HG02970 (cell line): ENCODE data around the gene TBC1D20.
A peak's percentile ranks its signal among the peaks of the same experiment; 100 is the strongest.

Experiments used
- ATAC-seq: cut with Tn5 transposase; IDR thresholded peaks from one replicate; pipeline ENCODE4 v1.9.1; 2021; ENCODE audit warnings: mild to moderate bottlenecking, moderate library complexity, moderate number of reproducible peaks; ENCODE audit not compliant: unreplicated experiment, low FRiP score

The TBC1D20 gene

DNA sequence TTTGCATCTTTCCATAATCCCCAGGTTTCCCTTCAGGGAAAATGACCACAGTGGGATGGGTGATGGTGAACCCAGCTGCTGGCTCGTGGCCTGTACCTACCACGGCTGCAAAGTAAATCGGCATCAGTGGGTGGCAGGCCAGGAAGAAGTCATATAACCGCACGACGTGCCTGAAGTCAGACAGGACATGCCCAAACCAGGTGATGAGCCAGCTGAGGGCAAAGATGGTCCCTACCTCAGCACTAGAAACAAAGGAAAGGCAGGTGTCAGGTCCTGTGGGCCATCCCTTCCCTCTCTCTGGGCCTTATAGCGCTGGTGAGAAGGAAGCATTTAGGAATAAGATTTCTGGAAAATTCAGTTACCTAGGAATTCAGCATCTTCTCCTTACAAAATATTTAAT is 22.2 kb downstream of the TBC1D20 start:
- ATAC-seq: no peak

- no peak for ATAC-seq
Measured at GRCh38 chr20:438571-439469, 23.5 kb downstream of the TBC1D20 start.

- no peak for ATAC-seq
Measured at GRCh38 chr20:437787-438486, 24.4 kb downstream of the TBC1D20 start.

DNA sequence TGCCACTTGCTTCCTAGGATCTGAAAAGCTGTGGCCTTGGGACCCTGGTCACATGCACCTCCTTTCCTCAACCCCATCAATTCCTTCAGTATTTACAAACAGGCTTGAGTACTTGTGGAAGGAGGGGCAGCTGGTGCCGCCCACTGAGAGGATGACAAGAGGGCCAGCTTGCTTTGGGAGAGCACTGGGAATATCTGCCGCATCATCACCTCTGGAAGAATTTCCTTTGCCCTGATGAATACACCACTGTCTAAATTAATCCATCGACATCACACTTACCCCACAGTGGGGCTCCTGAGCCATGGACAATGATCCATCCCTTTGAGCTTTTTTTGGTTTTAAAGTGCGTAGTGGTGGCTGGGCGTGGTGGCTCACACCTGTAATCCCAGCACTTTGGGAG is 25.9 kb downstream of the TBC1D20 start:
- no peak for ATAC-seq

DNA sequence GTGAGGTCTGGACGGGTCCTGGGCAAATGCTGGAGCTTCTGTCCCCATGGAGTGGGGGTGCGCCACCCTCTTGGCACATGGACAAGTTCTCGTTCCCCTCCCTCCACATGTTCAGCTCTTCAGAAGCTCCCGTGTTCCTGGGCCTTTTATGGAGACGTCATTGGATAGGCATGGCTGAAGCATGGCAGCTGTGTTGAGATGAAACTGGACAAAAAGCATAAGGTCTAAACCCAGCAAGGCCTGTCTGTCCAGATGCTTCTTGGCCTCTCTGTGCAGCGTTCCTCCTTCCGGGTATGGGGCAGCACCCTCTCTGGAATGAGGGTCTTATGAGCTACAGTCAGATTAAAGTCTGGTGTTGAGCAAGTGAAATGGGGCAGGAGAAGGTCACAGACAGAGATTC is 26.8 kb downstream of the TBC1D20 start:
- no peak for ATAC-seq

DNA sequence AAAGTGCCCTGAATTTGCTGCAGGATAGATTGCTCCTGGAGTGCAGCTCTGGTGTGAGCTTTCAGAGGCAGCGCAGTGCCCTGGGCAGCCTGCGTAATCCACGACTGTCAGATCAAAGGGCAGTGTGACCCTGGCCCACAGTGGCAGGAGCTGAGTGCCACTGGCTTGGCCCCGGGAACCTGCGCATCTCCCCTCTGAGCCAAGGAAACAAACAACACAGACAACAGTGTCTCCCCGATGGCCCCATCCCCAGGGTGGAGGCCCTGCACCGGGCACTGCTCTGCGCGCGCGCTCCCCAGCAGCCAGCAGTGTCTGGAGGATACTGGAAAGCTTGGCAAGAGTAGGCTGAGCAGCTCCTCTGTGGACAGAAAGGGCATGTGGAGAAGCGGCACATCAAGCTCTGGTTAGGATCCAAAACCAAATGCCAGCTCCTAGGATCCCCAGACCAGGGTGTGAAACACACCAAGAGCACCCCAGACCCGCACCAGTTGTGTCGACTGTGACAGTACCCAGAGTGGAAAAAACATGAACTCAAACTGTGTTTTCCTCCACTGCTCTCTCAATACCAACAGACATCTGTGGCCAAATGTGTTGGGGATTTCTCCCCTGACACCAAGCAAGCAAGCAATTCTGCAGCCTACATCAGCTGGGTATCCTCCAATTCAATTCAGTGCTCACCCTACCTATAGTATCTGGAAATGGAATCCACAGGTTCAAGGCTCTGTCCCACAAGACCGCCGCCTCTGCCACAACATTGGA is 27.5 kb downstream of the TBC1D20 start:
- no peak for ATAC-seq

DNA sequence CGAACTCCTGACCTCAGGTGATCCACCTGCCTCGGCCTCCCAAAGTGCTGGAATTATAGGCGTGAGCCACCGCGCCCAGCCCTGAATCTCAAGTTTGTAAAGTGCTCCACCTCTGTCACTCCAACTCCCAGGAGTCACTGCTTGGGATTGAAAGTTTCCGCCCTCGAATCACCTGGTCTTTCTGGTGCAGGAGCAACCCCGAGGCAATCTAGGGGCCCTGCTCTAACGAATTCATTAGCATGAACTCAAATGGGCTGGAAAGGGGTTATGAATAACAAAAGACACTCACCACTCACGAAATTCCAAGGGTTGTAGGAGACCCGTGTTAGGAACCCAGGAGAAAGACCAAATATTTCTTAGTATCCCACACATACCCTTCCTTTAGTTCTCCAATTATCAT is 28.1 kb downstream of the TBC1D20 start:
- no peak for ATAC-seq

DNA sequence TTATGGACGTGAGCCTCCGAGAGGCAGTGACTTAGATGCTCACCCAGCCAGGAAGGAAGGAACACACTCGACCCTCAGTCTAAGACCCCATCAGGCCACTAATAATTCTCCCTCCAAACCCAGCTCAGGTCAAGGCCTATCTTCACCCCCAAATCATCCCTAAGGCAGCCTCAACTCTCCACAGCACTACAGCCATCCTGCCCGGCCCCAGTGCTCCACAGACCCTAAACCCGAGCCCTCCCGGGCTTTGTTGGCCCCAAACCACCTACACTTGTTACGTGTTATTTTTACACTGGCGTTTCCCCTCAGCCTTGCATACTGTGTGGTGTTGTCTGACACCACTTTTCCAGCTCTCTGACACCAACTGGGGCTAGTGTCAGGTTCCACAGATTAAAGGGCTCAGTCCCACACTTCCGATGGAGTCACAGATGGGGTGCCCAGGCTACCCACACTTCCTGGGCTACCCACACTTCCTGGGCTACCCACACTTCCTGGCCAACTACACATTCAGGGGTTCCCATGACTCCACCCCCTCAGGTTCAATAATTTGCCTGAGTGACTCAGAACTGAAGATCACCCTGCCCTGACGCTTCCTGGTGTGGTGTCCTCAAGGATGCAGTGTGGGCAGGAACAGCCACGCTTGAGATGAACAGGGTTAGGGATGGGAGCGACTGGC is 28.9 kb downstream of the TBC1D20 start:
- ATAC-seq: peak; percentile 50

- no peak for ATAC-seq
Measured at GRCh38 chr20:432677-433299, 29.5 kb downstream of the TBC1D20 start.

DNA sequence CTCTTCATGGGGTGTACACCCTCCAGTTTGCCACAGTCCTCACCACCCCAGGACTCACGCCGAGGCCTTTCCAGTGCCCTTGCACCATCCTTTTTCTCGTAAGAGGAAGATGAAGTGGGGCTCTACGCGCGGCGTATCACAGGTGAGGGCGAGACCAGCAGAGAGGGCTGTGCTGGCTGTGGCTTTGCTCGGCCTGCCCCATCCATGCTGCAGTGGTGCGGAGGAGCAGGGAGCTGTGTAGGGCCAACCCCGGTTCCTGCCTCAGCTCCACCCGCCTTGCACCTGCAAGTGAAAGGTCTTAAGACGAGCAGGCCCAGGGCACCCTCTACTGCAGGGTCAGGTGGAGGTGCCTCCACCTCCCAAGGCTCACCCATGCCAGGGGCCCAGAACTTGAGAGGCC is 30.1 kb downstream of the TBC1D20 start:
- ATAC-seq: no peak

- ATAC-seq: no peak
Measured at GRCh38 chr20:431012-431904, 31.1 kb downstream of the TBC1D20 start.

DNA sequence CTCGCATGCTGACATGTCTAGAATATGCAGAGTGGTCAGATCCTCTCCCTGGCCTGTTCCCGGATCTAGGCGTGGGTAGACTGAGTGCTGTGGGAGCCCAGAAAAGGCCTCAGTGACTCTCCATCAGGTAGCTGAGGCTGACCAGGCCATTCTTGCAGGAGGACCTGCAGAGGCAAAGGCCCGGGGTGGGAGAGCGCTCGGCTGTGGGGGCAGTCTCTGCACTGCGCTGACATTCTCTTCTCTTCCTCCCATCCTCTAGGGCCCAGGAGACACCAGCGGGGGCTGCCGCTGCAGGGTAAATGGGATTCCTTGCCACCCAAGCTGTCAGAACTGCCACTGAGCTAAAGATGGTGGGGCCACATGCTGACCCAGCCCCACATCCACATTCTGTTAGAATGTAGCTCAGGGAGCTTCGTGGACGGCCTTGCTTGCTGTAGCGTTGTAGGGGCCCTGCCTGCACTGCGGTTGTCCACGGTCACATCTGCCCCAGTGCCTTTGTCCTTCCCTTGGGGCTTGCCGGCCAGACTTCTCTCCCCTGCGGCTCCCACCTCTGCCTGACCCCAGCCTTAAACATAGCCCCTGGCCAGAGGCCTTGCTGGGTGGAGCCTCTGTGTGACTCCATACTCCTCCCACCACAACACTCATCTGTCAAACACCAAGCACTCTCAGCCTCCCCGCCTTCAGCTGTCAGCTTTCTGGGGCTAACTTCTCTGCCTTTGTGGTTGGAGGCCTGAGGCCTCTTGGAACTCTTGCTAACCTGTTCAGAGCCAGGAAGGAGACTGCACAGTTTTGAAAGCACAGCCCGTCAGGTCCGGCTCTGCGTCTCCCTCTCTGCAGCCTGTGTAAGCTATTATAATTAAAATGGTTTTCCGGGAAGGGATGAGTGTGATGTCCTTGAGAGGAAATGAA is 32.0 kb downstream of the TBC1D20 start:
- no peak for ATAC-seq

DNA sequence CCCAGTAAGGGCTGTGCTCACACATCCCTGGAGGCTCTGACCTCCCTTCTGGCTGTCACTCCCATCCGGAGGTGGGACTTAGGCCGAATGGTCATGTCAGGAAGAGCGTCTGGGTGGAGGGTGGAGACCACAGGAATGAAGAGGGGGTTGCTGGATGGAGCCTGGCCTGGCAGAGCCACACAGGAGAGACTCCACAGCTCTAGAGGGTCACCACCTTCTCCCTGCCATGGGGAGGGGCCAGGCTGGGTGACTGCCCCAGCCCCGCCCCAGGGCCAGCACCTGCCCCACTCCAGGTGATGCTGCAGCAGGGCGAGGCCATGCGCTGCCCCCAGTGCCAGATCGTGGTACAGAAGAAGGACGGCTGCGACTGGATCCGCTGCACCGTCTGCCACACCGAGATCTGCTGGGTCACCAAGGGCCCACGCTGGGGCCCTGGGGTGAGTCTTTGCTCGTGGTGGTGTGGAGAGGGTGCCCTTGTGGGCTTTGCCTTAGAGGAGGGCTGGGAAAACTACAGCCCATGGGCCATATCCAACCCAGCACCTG is 33.6 kb downstream of the TBC1D20 start:
- no peak for ATAC-seq

GRCh38 chr20:427849-428657 is 34.3 kb downstream of the TBC1D20 start:
- ATAC-seq: no peak

DNA sequence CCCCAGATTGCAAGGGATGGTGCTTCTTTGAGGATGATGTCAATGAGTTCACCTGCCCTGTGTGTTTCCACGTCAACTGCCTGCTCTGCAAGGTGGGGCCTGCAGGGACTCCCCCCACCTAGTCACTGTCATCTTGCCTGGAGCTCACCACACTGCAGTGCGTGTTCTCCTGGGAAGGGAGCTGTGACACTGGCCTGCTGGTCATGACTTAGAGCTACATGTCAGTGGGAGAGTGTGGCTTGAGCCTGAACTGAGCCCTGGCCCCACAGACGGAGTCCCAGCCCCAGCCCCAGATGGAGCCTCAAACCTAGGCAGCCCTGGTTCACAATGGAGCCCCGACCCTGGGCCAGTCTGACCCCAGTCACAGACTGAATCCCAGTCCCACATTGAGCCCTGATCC is 34.9 kb downstream of the TBC1D20 start:
- no peak for ATAC-seq

DNA sequence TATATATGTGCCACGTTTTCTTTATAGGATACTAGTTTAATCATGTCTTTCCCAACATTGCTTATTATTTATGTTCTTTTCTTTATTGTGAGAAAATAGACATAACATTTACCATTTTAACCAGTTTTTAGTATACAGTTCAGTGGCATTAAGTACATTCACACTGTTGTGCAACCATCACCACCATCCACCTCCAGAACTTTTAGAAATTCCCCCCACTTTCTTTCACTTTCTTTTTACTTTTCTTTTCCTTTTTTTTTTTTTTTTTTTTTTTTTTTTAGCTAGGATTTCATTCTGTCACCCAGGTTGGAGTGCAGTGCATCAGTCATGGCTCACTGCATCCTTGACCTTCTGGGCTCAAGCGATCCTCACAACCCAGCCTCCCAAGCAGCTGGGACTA is 35.8 kb downstream of the TBC1D20 start:
- no peak for ATAC-seq

GRCh38 chr20:421685-422250 is 40.6 kb downstream of the TBC1D20 start:
- no peak for ATAC-seq
